Progenitor cell of endocrine pancreas (in vitro differentiated cells): ENCODE data around the gene SH3GL2. TPM values are rescaled to one million over a fixed set of nuclear protein-coding genes. Genes with fewer than 3 reads are reported as not detected.

Experiments used
- DNase-seq: peaks from one replicate; pipeline ENCODE4 v3.0.0; 2021; ENCODE audit warnings: low spot score; ENCODE audit not compliant: unreplicated experiment
- H3K27ac Mint-ChIP-seq: 2 replicates; pipeline ENCODE4 v1.8.0; 2021; ENCODE audit warnings: mild to moderate bottlenecking, moderate library complexity, mixed read lengths
- H3K27me3 Mint-ChIP-seq: 2 replicates; pipeline ENCODE4 v1.8.0; 2021; ENCODE audit warnings: mixed read lengths
- H3K36me3 Mint-ChIP-seq: 2 replicates; pipeline ENCODE4 v1.8.0; 2022; ENCODE audit warnings: mixed read lengths; ENCODE audit not compliant: insufficient read depth
- H3K4me1 Mint-ChIP-seq: 2 replicates; pipeline ENCODE4 v1.8.0; 2021; ENCODE audit warnings: low read depth, mixed read lengths
- H3K4me3 Mint-ChIP-seq: 2 replicates; pipeline ENCODE4 v1.8.0; 2021; ENCODE audit warnings: low read depth, mild to moderate bottlenecking, moderate library complexity, mixed read lengths
- H3K9me3 Mint-ChIP-seq: 2 replicates; pipeline ENCODE4 v1.8.0; 2021; ENCODE audit warnings: low read depth, mixed read lengths
- CTCF ChIP-seq: fragments of 200-600 bp; sonication (generic); IDR thresholded peaks from one replicate; pipeline ENCODE4 v1.5.0; 2021; ENCODE audit warnings: antibody characterized with exemption, mild to moderate bottlenecking; ENCODE audit not compliant: unreplicated experiment
- total RNA-seq: library from RNA; stranded (reverse); gene quantifications from 2 replicates; pipeline ENCODE4 v1.2.1, GENCODE V29; 2021

The SH3GL2 gene
- total RNA-seq, 1 donor from 2014 or later, result 3.3 TPM

GRCh38 chr9:17829064-17829463 lies 250.2 kb downstream of the SH3GL2 start:
- TF ChIP-seq CTCF, result no peak
- Mint-ChIP-seq H3K27me3 (no peaks in the 10 kb centered on the region), H3K4me1 (peaks cover 6% of the 10 kb centered on the region), H3K9me3 (no peaks in the 10 kb centered on the region), H3K27ac (no peak overlapping the region), H3K4me3 (no peak overlapping the region), H3K36me3 (no peaks in the 10 kb centered on the region)
- no peak for DNase-seq

GRCh38 chr9:17829812-17830385 lies 251.0 kb downstream of the SH3GL2 start:
- Mint-ChIP-seq H3K36me3 (no peaks in the 10 kb centered on the region), H3K9me3 (no peaks in the 10 kb centered on the region), H3K4me1 (no peaks in the 10 kb centered on the region), H3K4me3 (no peak overlapping the region), H3K27ac (no peak overlapping the region), H3K27me3 (peaks cover 1% of the 10 kb centered on the region)
- TF ChIP-seq CTCF, result no peak
- no peak for DNase-seq

GRCh38 chr9:17832812-17833211 lies 253.9 kb downstream of the SH3GL2 start:
- Mint-ChIP-seq H3K9me3 (peaks cover 2% of the 10 kb centered on the region), H3K27ac (no peak overlapping the region), H3K4me3 (no peak overlapping the region), H3K27me3 (peaks cover 4% of the 10 kb centered on the region), H3K36me3 (no peaks in the 10 kb centered on the region), H3K4me1 (no peaks in the 10 kb centered on the region)
- no peak for DNase-seq
- TF ChIP-seq CTCF, result no peak

- no peaks in the 10 kb centered on the region for H3K36me3 Mint-ChIP-seq
- H3K27ac Mint-ChIP-seq, result no peak overlapping the region
- no peak for DNase-seq
- peaks cover 2% of the 10 kb centered on the region for H3K9me3 Mint-ChIP-seq
- peaks cover 4% of the 10 kb centered on the region for H3K27me3 Mint-ChIP-seq
- no peaks in the 10 kb centered on the region for H3K4me1 Mint-ChIP-seq
- no peak overlapping the region for H3K4me3 Mint-ChIP-seq
- no peak for TF ChIP-seq CTCF
Observed at GRCh38 chr9:17833846-17834245, 255.0 kb downstream of the SH3GL2 start.

GRCh38 chr9:17837965-17838364 lies 259.1 kb downstream of the SH3GL2 start:
- Mint-ChIP-seq H3K4me1 (no peaks in the 10 kb centered on the region), H3K27ac (no peak overlapping the region), H3K9me3 (peaks cover 2% of the 10 kb centered on the region), H3K27me3 (peaks cover 4% of the 10 kb centered on the region), H3K4me3 (no peak overlapping the region), H3K36me3 (no peaks in the 10 kb centered on the region)
- peak; percentile 14 for TF ChIP-seq CTCF
- DNase-seq, result no peak
